ENCODE measurements around the gene CTTNBP2. TPM values are rescaled to one million over a fixed set of nuclear protein-coding genes. Genes with fewer than 3 reads are reported as not detected.

CTTNBP2 gene
- total and polyA plus RNA-seq, 2 of the 4 experiments (the other 2 are of a cell fraction) = 6.6 to 11.3 TPM

DNA sequence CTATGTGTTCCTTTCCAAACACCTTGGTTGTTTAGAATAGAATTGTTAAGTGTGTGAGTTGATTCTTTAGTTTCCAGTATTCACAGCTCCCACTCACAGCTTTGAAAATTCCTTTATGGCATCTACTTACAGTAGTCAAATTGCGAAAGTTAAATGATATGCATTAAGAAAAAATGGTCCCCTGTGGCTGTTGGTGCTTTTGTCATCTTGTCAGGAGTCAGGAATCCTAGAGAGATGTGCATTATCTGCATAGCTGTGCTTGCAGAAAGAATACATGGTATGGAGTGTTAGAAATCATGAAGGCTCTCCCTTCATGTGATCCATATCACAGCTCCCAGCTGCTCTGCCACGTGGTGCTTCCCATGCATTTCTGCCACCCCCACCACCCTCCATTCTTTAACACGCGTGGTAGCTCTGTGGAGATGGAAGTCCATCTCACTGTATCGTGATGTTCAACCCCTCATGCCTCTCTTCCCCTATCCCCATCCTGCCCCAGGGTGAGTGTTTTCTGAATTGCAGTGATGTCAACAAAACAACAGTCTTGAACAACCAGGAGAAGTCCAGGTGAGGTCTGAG, 29.2 kb upstream of the CTTNBP2 start:
- H3K4me1 ChIP-seq (ENCODE audit: control insufficient read depth, insufficient read depth, low read length) = no peaks in the 10 kb centered on the region
- H4K91ac ChIP-seq (ENCODE audit: insufficient read depth, low read depth, low read length) = no peak overlapping the region
- no peak for ATAC-seq (ENCODE audit: low read depth)
- H3K27ac ChIP-seq (ENCODE audit: insufficient read depth, low read length) = no peak overlapping the region
- no peak overlapping the region for H2BK120ac ChIP-seq (ENCODE audit: low read depth, low read length)
- no peak overlapping the region for H4K8ac ChIP-seq (ENCODE audit: low read depth in 2 of 2, low read length in 2 of 2)
- H3K56ac ChIP-seq (ENCODE audit: extremely low read depth, insufficient read depth, low read length) = no peak overlapping the region
- H3K27me3 ChIP-seq (ENCODE audit: control insufficient read depth, insufficient read depth, low read length) = 0 out of 2 replicates have a peak, but pooled peaks cover 1% of the 10 kb centered on the region
- ChIA-PET CTCF (interaction anchor here (1.3 kb wide), 1 partner anchor 26 kb away, joined by 4 read pairs; no protein-coding TSS in a partner anchor), POLR2A (ENCODE audit: unreplicated experiment) (no interaction called here)
- no peak for DNase-seq
- H3K14ac ChIP-seq (replicated peaks; ENCODE audit: low read depth, low read length) = no peak overlapping the region
- no peaks in the 10 kb centered on the region for H3K79me1 ChIP-seq (ENCODE audit: low read depth in 1 of 2, low read length in 2 of 2)
- no peak overlapping the region for H2AK5ac ChIP-seq (ENCODE audit: low read depth, low read length)
- TF ChIP-seq CHD1 (IDR thresholded peaks at IDR 0.05; ENCODE audit: low read depth, low read length) (no peak), NFE2L2 (IDR thresholded peaks at IDR 0.05; ENCODE audit: low read depth, low read length) (no peak), RCOR1 (IDR thresholded peaks at IDR 0.05; ENCODE audit: insufficient replicate concordance, low read length) (no peak), CEBPB (IDR thresholded peaks at IDR 0.05; ENCODE audit: low read depth, low read length) (no peak), MAZ (IDR thresholded peaks at IDR 0.05; ENCODE audit: borderline replicate concordance, low read depth, low read length) (no peak), SMC3 (IDR thresholded peaks at IDR 0.05; ENCODE audit: low read depth, low read length) (no peak), RAD21 (IDR thresholded peaks at IDR 0.05; ENCODE audit: low read length) (no peak), MAFK (IDR thresholded peaks at IDR 0.05; ENCODE audit: low read depth, low read length) (no peak)
- H2BK20ac ChIP-seq (ENCODE audit: low read depth, low read length) = no peak overlapping the region
- no peak overlapping the region for H2BK15ac ChIP-seq (ENCODE audit: low read depth, low read length)
- no CpG with 5 or more reads among the region's 5 CpGs for WGBS, 2 experiments (ENCODE audit: extremely low coverage in 2 of 2, insufficient read length in 1 of 2)
- intact Hi-C loops (cut with micrococcal nuclease) (no loop called here), dilution Hi-C loops (cut with HindIII; ENCODE audit: low sequenced_read_pairs, unreplicated experiment) (no loop called here), in situ Hi-C loops (cut with MboI; ENCODE audit: low sequenced_read_pairs) (no loop called here)
- H3K36me3 ChIP-seq (ENCODE audit: control insufficient read depth, insufficient read depth, low read length) = no peaks in the 10 kb centered on the region
- H3K9me1 ChIP-seq (ENCODE audit: insufficient read depth, low read length) = no peaks in the 10 kb centered on the region
- H3K23ac ChIP-seq (ENCODE audit: low read depth, low read length) = no peak overlapping the region
- no peak overlapping the region for H3K4me3 ChIP-seq (ENCODE audit: insufficient read depth, low read depth, low read length)
- no peak overlapping the region for H3K18ac ChIP-seq (ENCODE audit: low read depth, low read length)
- no peak overlapping the region for H3K4ac ChIP-seq (ENCODE audit: low read depth, low read length)
- no peak overlapping the region for H3K4me2 ChIP-seq (ENCODE audit: low read depth, low read length)
- H2BK5ac ChIP-seq (ENCODE audit: low read depth, low read length, poor library complexity, severe bottlenecking) = no peak overlapping the region
- H2AFZ ChIP-seq (replicated peaks; ENCODE audit: low read length, poor library complexity) = no peak overlapping the region
- no peaks in the 10 kb centered on the region for H3K9me3 ChIP-seq (ENCODE audit: control insufficient read depth, insufficient read depth, low read length)
- H4K5ac ChIP-seq (ENCODE audit: low read depth, low read length) = no peak overlapping the region
- no peak overlapping the region for H3K9ac ChIP-seq (ENCODE audit: low read depth, low read length)
- H4K20me1 ChIP-seq (ENCODE audit: insufficient read depth, low read length) = no peaks in the 10 kb centered on the region
- no peak overlapping the region for H2AK9ac ChIP-seq (replicated peaks; ENCODE audit: low read depth, low read length, poor library complexity)
- BruUV-seq (replicated peaks) = no TSS peak
